NT2/D1 (cell line): ENCODE results near the gene TRIM14.

Experiments used
- SUZ12 ChIP-seq: IDR thresholded peaks from 2 replicates; pipeline ENCODE4 v1.6.1; 2011; ENCODE audit not compliant: insufficient read length, insufficient read depth; ENCODE audit errors: extremely low read depth
- YY1 ChIP-seq: IDR thresholded peaks from 2 replicates; pipeline ENCODE4 v1.6.1; 2011; ENCODE audit not compliant: insufficient read length, insufficient read depth

DNA sequence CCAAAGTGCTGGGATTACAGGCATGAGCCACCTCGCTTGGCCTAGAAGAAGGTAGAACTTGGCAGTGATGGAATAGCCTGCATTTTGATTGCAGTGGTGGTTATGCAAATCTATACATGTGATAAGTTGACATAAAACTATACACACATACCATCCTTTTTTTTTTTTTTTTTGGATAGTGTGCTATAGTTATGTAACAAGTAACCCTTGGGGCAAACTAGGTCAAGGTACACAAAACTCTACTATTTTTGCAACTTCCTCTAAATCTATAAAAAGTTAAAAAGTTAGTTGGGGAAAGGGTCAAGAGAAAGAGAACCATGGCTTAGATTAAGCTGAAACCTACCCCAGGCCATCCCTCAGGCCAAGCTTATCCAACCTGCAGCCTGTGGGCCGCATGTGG is 11.1 kb downstream of the TRIM14 start:
- TF ChIP-seq YY1 (no peak), SUZ12 (no peak)
